HepG2 (cell line): ENCODE results near the gene EPS8. TPM values are rescaled to one million over a fixed set of nuclear protein-coding genes. Genes with fewer than 3 reads are reported as not detected.

ENCODE experiments used
- ATAC-seq: fragments of 200-7000 bp; cut with Tn5 transposase; 3 replicates; pipeline ENCODE4 v1.9.1; 2020; ENCODE audit warnings: mild to moderate bottlenecking, moderate library complexity
- BruUV-seq: library from RNA; stranded (reverse); fragments of 400-500 nt; replicated peaks from 2 replicates; lab custom pipeline; 2021; lab: Mats Ljungman, UMichigan
- CTCF ChIA-PET: fragments of 300-600 bp; formaldehyde crosslinking; extraction: SDS; loops from one replicate; lab custom pipeline; 2021; ENCODE audit warnings: low total read pairs, inconsistent platforms, low intra/inter-chr PET ratio; lab: Yijun Ruan, JAX
- POLR2A ChIA-PET: fragments of 350-600 bp; sonication (Branson Sonifier 250); formaldehyde crosslinking; loops from one replicate; lab custom pipeline; 2020; ENCODE audit warnings: antibody characterized with exemption, inconsistent platforms; lab: Yijun Ruan, JAX
- DNase-seq: peaks from one replicate; pipeline ENCODE4 v3.0.0-alpha.2; 2015; ENCODE audit warnings: low spot score
- FAIRE-seq: peaks from 3 replicates; lab custom pipeline; 2011; peaks lifted over from hg19 to GRCh38; lab: Jason Lieb, UNC
- H2AFZ ChIP-seq: one replicate; pipeline ENCODE4 v1.6.1; 2011; ENCODE audit warnings: low read length, inconsistent platforms
- H3K27ac ChIP-seq: fragments of 300-600 bp; 3 replicates; pipeline ENCODE4 v1.8.0; 2011; ENCODE audit warnings: mixed run types, mild to moderate bottlenecking, mixed read lengths, low read length, inconsistent platforms; ENCODE audit not compliant: insufficient read depth; ENCODE audit errors: extremely low read length
- H3K27me3 ChIP-seq, 2 experiments: fragments of 200-600 bp in 1 of 2; 2 replicates in 1 of 2; 3 replicates in 1 of 2; pipeline versions ENCODE4 v1.6.0 to v1.8.0; 2011; ENCODE audit warnings: low read length in 2 of 2, mild to moderate bottlenecking in 2 of 2, moderate library complexity in 2 of 2, inconsistent platforms in 1 of 2; ENCODE audit not compliant: insufficient read depth in 2 of 2, control insufficient read depth in 1 of 2
- H3K36me3 ChIP-seq, 2 experiments: fragments of 200-600 bp in 1 of 2; replicated peaks in 1 of 2; 2 replicates in 1 of 2; 3 replicates in 1 of 2; pipeline versions ENCODE4 v1.5.1 to v1.8.0; 2011; ENCODE audit warnings: low read length in 2 of 2, inconsistent platforms in 1 of 2; ENCODE audit not compliant: insufficient read depth in 2 of 2, control insufficient read depth in 1 of 2
- H3K4me1 ChIP-seq: 2 replicates; pipeline ENCODE4 v1.5.1; 2012; ENCODE audit warnings: low read length, inconsistent platforms; ENCODE audit not compliant: insufficient read depth
- H3K4me2 ChIP-seq: 2 replicates; pipeline ENCODE4 v1.6.0; 2011; ENCODE audit warnings: low read depth, low read length, inconsistent platforms
- H3K4me3 ChIP-seq, 3 experiments: fragments of 200-600 bp in 1 of 3; sonication (generic), shearing (Covaris generic) in 1 of 3; replicated peaks in 1 of 3; 2 replicates each; pipeline ENCODE4 v1.5.1; 2011 to 2016; ENCODE audit warnings: low read length in 3 of 3, inconsistent platforms in 2 of 3, low read depth in 2 of 3, mild to moderate bottlenecking in 2 of 3, control low read depth in 1 of 3, mixed read lengths in 1 of 3; ENCODE audit not compliant: insufficient read depth in 1 of 3
- H3K79me2 ChIP-seq: one replicate; pipeline ENCODE4 v1.6.1; 2011; ENCODE audit warnings: low read length, inconsistent platforms; ENCODE audit not compliant: insufficient read depth
- H3K9ac ChIP-seq: 2 replicates; pipeline ENCODE4 v1.6.0; 2011; ENCODE audit warnings: mild to moderate bottlenecking, low read depth, low read length, inconsistent platforms; ENCODE audit not compliant: insufficient read depth
- H3K9me3 ChIP-seq: 2 replicates; pipeline ENCODE4 v1.5.1; 2012; ENCODE audit warnings: mild to moderate bottlenecking, low read length
- H4K20me1 ChIP-seq: 2 replicates; pipeline ENCODE4 v1.6.0; 2011; ENCODE audit warnings: inconsistent platforms, mild to moderate bottlenecking, low read length, moderate library complexity; ENCODE audit not compliant: insufficient read depth
- HNRNPLL ChIP-seq: fragments of 200-400 bp; formaldehyde crosslinking; IDR thresholded peaks from 2 replicates; pipeline ENCODE4 v1.6.1; 2017; ENCODE audit warnings: mild to moderate bottlenecking, low read depth, low read length; ENCODE audit not compliant: poor library complexity, severe bottlenecking
- LCORL ChIP-seq, 2 experiments: fragments of 450-650 bp in 1 of 2; sonication (generic) in 1 of 2; formaldehyde crosslinking in 1 of 2; IDR thresholded peaks; 2 replicates each; pipeline versions ENCODE4 v1.5.0 to v1.6.1; 2017 to 2020; ENCODE audit warnings: antibody characterized with exemption in 1 of 2, missing genetic modification reagents in 1 of 2
- NR2F6 ChIP-seq, 2 experiments: IDR thresholded peaks; 2 replicates each; pipeline ENCODE4 v1.6.1; 2016; ENCODE audit warnings: antibody characterized with exemption in 1 of 2, mild to moderate bottlenecking in 1 of 2
- SAFB2 ChIP-seq: sonication (generic); formaldehyde crosslinking; IDR thresholded peaks from 2 replicates; pipeline ENCODE4 v1.5.1; 2020; ENCODE audit warnings: missing genetic modification reagents, low read depth, mild to moderate bottlenecking, borderline replicate concordance
- SMYD3 ChIP-seq: sonication (generic); formaldehyde crosslinking; IDR thresholded peaks from 2 replicates; pipeline ENCODE4 v1.8.1; 2023; ENCODE audit warnings: mild to moderate bottlenecking, missing genetic modification reagents
- TFDP2 ChIP-seq: sonication (generic); formaldehyde crosslinking; IDR thresholded peaks from 2 replicates; pipeline ENCODE4 v1.4.0; 2020; ENCODE audit warnings: missing genetic modification reagents
- THAP9 ChIP-seq: sonication (generic); formaldehyde crosslinking; IDR thresholded peaks from 2 replicates; pipeline ENCODE4; 2020; ENCODE audit warnings: missing genetic modification reagents, mild to moderate bottlenecking, borderline replicate concordance
- USF2 ChIP-seq, 2 experiments: sonication (generic) in 1 of 2; formaldehyde crosslinking in 1 of 2; IDR thresholded peaks; 2 replicates each; pipeline versions ENCODE4 v1.5.1 to v1.6.1; 2011 to 2020; ENCODE audit warnings: borderline replicate concordance in 1 of 2, low read depth in 1 of 2, low read length in 1 of 2, mild to moderate bottlenecking in 1 of 2, missing genetic modification reagents in 1 of 2, moderate library complexity in 1 of 2
- YY1 ChIP-seq: IDR thresholded peaks from 2 replicates; pipeline ENCODE4 v1.6.1; 2011; ENCODE audit warnings: low read length, low read depth, moderate library complexity, mild to moderate bottlenecking; ENCODE audit not compliant: insufficient read depth, insufficient replicate concordance
- ZBTB3 ChIP-seq: sonication (generic); formaldehyde crosslinking; IDR thresholded peaks from 2 replicates; pipeline ENCODE4 v1.4.0; 2020; ENCODE audit warnings: low read depth, mild to moderate bottlenecking, moderate library complexity, missing genetic modification reagents, borderline replicate concordance
- ZNF274 ChIP-seq: sonication (generic); formaldehyde crosslinking; IDR thresholded peaks from 2 replicates; pipeline ENCODE4 v1.5.1; 2020; ENCODE audit warnings: mild to moderate bottlenecking, missing genetic modification reagents
- ZNF331 ChIP-seq: sonication (generic); formaldehyde crosslinking; IDR thresholded peaks from 2 replicates; pipeline ENCODE4 v1.4.0; 2020; ENCODE audit warnings: missing genetic modification reagents
- ZNF605 ChIP-seq: sonication (generic); formaldehyde crosslinking; IDR thresholded peaks from 2 replicates; pipeline ENCODE4 v1.8.0; 2022; ENCODE audit warnings: mild to moderate bottlenecking, missing genetic modification reagents
- WGBS: methylation state at CpG from one replicate; pipeline ENCODE4 v1.1.6; 2017; ENCODE audit warnings: low lambda C conversion rate; 5-methylcytosine and 5-hydroxymethylcytosine counted together
- in situ Hi-C: cut with HindIII; loops from 2 replicates; pipeline ENCODE4 v1.10.0; 2017; ENCODE audit warnings: low pct_unique_long_range_greater_than_20kb; ENCODE audit not compliant: extremely low pct_ligation_motif_present
- intact Hi-C: fragments of 100-400 bp; cut with micrococcal nuclease; formaldehyde crosslinking; loops from one replicate; pipeline ENCODE4 v1.10.0; 2022; ENCODE audit not compliant: unreplicated experiment
- polyA plus RNA-seq, 8 experiments: library from polyadenylated mRNA; depleted of rRNA in 3 of 8; stranded (reverse) in 7 of 8; unstranded in 1 of 8; fragments of >200 nt; fragmentation: Illumina TruSeq in 4 of 8; extraction: Trizol in 4 of 8; gene quantifications; 2 replicates each; pipeline versions ENCODE4 v1.2.1 to v1.2.3, GENCODE V29; 2011 to 2016; ENCODE audit warnings: low read depth in 4 of 8, missing spikeins in 1 of 8, mixed read lengths in 1 of 8; ENCODE audit not compliant: insufficient read depth in 1 of 8
- total RNA-seq, 5 experiments: library from RNA; depleted of rRNA; stranded (reverse); fragments of >200 nt; fragmentation: Illumina TruSeq; extraction: Trizol; gene quantifications; 2 replicates each; pipeline ENCODE4 v1.2.3, GENCODE V29; 2016; ENCODE audit warnings: low read depth in 1 of 5

EPS8 gene
- total and polyA plus RNA-seq, 2 of the 13 experiments (the other 11 are each of a cell fraction or from before 2014, with no cell fraction given), result 37.1 to 43.4 TPM

DNA sequence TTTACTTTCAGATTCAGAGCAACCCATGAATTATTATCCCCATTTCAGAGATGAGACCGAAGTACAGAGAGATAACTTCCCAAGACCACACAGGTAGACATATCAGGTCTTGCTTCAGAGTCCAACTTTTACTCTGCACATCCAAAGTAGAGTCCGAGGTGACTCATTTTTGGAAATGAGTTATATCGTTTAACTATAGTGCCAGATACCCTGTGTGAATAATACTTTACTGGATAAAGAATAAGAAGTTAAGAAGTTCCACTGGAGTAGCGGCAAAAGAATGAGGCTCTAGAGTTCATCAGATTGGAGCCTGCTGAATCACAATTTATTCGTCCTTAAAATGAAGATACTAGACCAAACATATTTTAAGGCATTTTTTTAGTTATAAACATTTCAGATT is 124.7 kb downstream of the EPS8 start:
- no peak for DNase-seq
- POLR2A ChIA-PET, result no interaction called here
- no peak for ATAC-seq
- Histone ChIP-seq H3K27ac (no peak overlapping the region), H4K20me1 (no peaks in the 10 kb centered on the region), H3K4me3 (no peak overlapping the region), H3K36me3 (peaks cover 9 to 41% of the 10 kb centered on the region in 2 experiments; a peak in 3 of 5 replicates), H3K4me2 (no peak overlapping the region), H2AFZ (no peak overlapping the region), H3K79me2 (no peaks in the 10 kb centered on the region), H3K9ac (no peak overlapping the region), H3K4me1 (no peaks in the 10 kb centered on the region), H3K9me3 (no peaks in the 10 kb centered on the region), H3K27me3 (no peaks in the 10 kb centered on the region)
- CTCF ChIA-PET, result no interaction called here
- intact Hi-C loops, result no loop called here
- no TSS peak for BruUV-seq
- in situ Hi-C loops, result no loop called here
- no peak for FAIRE-seq
- WGBS, result 98% methylated on average over 5 of the region's 5 CpGs
- no peak for TF ChIP-seq SMYD3 (CRISPR knock-in tag)
- no peak for TF ChIP-seq NR2F6 (IDR thresholded peaks at IDR 0.05)
- TF ChIP-seq NR2F6 (CRISPR knock-in tag; IDR thresholded peaks at IDR 0.05), result no peak
- TF ChIP-seq YY1, result no peak
- no peak for TF ChIP-seq ZBTB3 (CRISPR knock-in tag)
- no peak for TF ChIP-seq LCORL (IDR thresholded peaks at IDR 0.05)
- TF ChIP-seq LCORL (CRISPR knock-in tag; IDR thresholded peaks at IDR 0.05), result no peak
- TF ChIP-seq ZNF274 (CRISPR knock-in tag), result no peak
- no peak for TF ChIP-seq ZNF605 (CRISPR knock-in tag)
- no peak for TF ChIP-seq HNRNPLL
- TF ChIP-seq USF2 (IDR thresholded peaks at IDR 0.05; ENCODE audit: low read depth, low read length), result no peak
- TF ChIP-seq USF2 (CRISPR knock-in tag; IDR thresholded peaks at IDR 0.05; ENCODE audit: borderline replicate concordance), result no peak
- TF ChIP-seq ZNF331 (CRISPR knock-in tag), result no peak
- TF ChIP-seq SAFB2, result no peak
- TF ChIP-seq TFDP2 (CRISPR knock-in tag), result no peak
- TF ChIP-seq THAP9 (CRISPR knock-in tag), result no peak
